Liver (tissue), 3 donors: ENCODE data around the gene STK33.

Experiments used
- CTCF ChIP-seq: fragments of 150-350 bp; IDR thresholded peaks from 2 replicates; pipeline ENCODE4 v1.5.1; 2017; ENCODE audit warnings: improper control_type of control experiment, low read depth, low read length; ENCODE audit not compliant: missing input control
- GABPA ChIP-seq, 2 donors: IDR thresholded peaks in 1 of 2; conservative IDR thresholded peaks in 1 of 2; 2 replicates each; pipeline ENCODE4 v1.6.1; 2016; ENCODE audit warnings: antibody characterized with exemption in 2 of 2, mild to moderate bottlenecking in 1 of 2, moderate library complexity in 1 of 2
- RAD21 ChIP-seq, 2 donors: IDR thresholded peaks; 2 replicates each; pipeline ENCODE4 v1.6.1; 2016; ENCODE audit warnings: antibody characterized with exemption in 2 of 2, mild to moderate bottlenecking in 2 of 2
- RXRA ChIP-seq, 2 donors: IDR thresholded peaks; 2 replicates each; pipeline ENCODE4 v1.6.1; 2017 to 2018; ENCODE audit warnings: antibody characterized with exemption in 2 of 2, mild to moderate bottlenecking in 1 of 2
- SP1 ChIP-seq: IDR thresholded peaks from 2 replicates; pipeline ENCODE4 v1.6.1; 2018; ENCODE audit warnings: antibody characterized with exemption, mild to moderate bottlenecking
- donor health status: healthy.
- donor health status: healthy.

- TF ChIP-seq CTCF (no peak), RXRA (IDR thresholded peaks at IDR 0.05) (no peak), GABPA (IDR thresholded peaks at IDR 0.05 in 1 of 2, conservative IDR thresholded peaks at IDR 0.05 in 1 of 2) (no peak), RAD21 (IDR thresholded peaks at IDR 0.05) (no peak), SP1 (no peak)
Measured at GRCh38 chr11:8373519-8374432, 220.3 kb downstream of the STK33 start.
